HG03097 (cell line): Measurements from ENCODE around the gene NUDT22.
A peak's percentile ranks its signal among the peaks of the same experiment; 100 is the strongest.

Experiments
- ATAC-seq: cut with Tn5 transposase; IDR thresholded peaks from one replicate; pipeline ENCODE4 v1.9.1; 2021; ENCODE audit not compliant: unreplicated experiment, low FRiP score

NUDT22 gene

GRCh38 chr11:64226507-64227051 is 505 bp downstream of the NUDT22 start:
- ATAC-seq: no peak

GRCh38 chr11:64227405-64227956 is 1.4 kb downstream of the NUDT22 start:
- no peak for ATAC-seq

GRCh38 chr11:64229090-64229743 is 3.1 kb downstream of the NUDT22 start:
- no peak for ATAC-seq

GRCh38 chr11:64229744-64230170 is 3.7 kb downstream of the NUDT22 start:
- no peak for ATAC-seq

- peak; percentile 38 for ATAC-seq
These were observed 4.3 kb downstream of the NUDT22 start, which contains the start of gene DNAJC4 for GRCh38 chr11:64230171-64230984. TSS of gene DNAJC4 (plus strand) at chr11:64230548. CDS start at chr11:64230855, 307 bp downstream.

- ATAC-seq: no peak
These were observed 4.9 kb downstream of the NUDT22 start for GRCh38 chr11:64230985-64231365.

GRCh38 chr11:64231546-64231945 is 5.5 kb downstream of the NUDT22 start:
- ATAC-seq: no peak

GRCh38 chr11:64232182-64232966 is 6.3 kb downstream of the NUDT22 start:
- no peak for ATAC-seq

GRCh38 chr11:64232967-64233315 is 6.9 kb downstream of the NUDT22 start:
- ATAC-seq: no peak

- ATAC-seq: no peak
These were observed 8.0 kb downstream of the NUDT22 start, which contains the start of gene VEGFB for GRCh38 chr11:64233913-64234586. TSS of gene VEGFB (plus strand) at chr11:64234584. CDS start at chr11:64234834, 250 bp downstream.

- no peak for ATAC-seq
These were observed 8.7 kb downstream of the NUDT22 start for GRCh38 chr11:64234647-64235379.

- no peak for ATAC-seq
These were observed 9.5 kb downstream of the NUDT22 start for GRCh38 chr11:64235437-64236161.

GRCh38 chr11:64237484-64237951 is 11.4 kb downstream of the NUDT22 start:
- no peak for ATAC-seq

GRCh38 chr11:64238076-64238475 is 12.0 kb downstream of the NUDT22 start:
- ATAC-seq: no peak

- no peak for ATAC-seq
These were observed 12.9 kb downstream of the NUDT22 start for GRCh38 chr11:64238999-64239398.

- ATAC-seq: peak; percentile 12
These were observed 13.8 kb downstream of the NUDT22 start for GRCh38 chr11:64239662-64240434.

- peak; percentile 48 for ATAC-seq
These were observed 14.6 kb downstream of the NUDT22 start, which contains the start of gene FKBP2 for GRCh38 chr11:64240435-64241240. TSS of gene FKBP2 (plus strand) at chr11:64241095. CDS start at chr11:64242388, 1,293 bp downstream.
